Stimulated activated naive CD8-positive, alpha-beta T cell treated with anti-CD3 and anti-CD28 coated beads, Interleukin-15, amount 100 ng/mL, for 72 hours (primary cell): ENCODE results near the gene RGL2.

Source experiments
- ATAC-seq: fragments of 150-1000 bp; cut with Tn5 transposase; 2 replicates; pipeline ENCODE4 v1.10.0; 2021; ENCODE audit warnings: mild to moderate bottlenecking, moderate library complexity
- DNase-seq, 2 donors: peaks; one replicate each; pipeline ENCODE4 v3.0.0; 2021 to 2022
- H3K27ac Mint-ChIP-seq, 2 donors: one replicate each; pipeline ENCODE4 v1.8.0; 2022; ENCODE audit warnings: mild to moderate bottlenecking in 2 of 2, mixed read lengths in 2 of 2, moderate library complexity in 2 of 2
- H3K27me3 Mint-ChIP-seq: one replicate; pipeline ENCODE4 v1.8.0; 2022; ENCODE audit warnings: mixed read lengths
- H3K4me1 Mint-ChIP-seq: one replicate; pipeline ENCODE4 v1.8.0; 2022; ENCODE audit warnings: mild to moderate bottlenecking, mixed read lengths
- H3K4me3 Mint-ChIP-seq, 2 donors: one replicate each; pipeline ENCODE4 v1.8.0; 2022; ENCODE audit warnings: mild to moderate bottlenecking in 2 of 2, mixed read lengths in 2 of 2, moderate library complexity in 1 of 2
- H3K9me3 Mint-ChIP-seq, 2 donors: one replicate each; pipeline ENCODE4 v1.8.0; 2022; ENCODE audit warnings: mixed read lengths in 2 of 2

RGL2 gene

GRCh38 chr6:33320315-33321181 lies 21.8 kb upstream of the RGL2 start:
- peak overlapping the region; percentile 98 for H3K4me3 Mint-ChIP-seq
- H3K27me3 Mint-ChIP-seq: no peaks in the 10 kb centered on the region

GRCh38 chr6:33319939-33320314 lies 21.2 kb upstream of the RGL2 start:
- H3K4me3 Mint-ChIP-seq: peak overlapping the region in 1 of 2 donors; percentile 27
- DNase-seq (no peak), ATAC-seq (no peak)
- H3K27ac Mint-ChIP-seq: no peak overlapping the region
- H3K27me3 Mint-ChIP-seq: no peaks in the 10 kb centered on the region
- peaks cover 78% of the 10 kb centered on the region for H3K4me1 Mint-ChIP-seq
- H3K9me3 Mint-ChIP-seq: no peaks in the 10 kb centered on the region

More at GRCh38 chr6:33320315-33321181, 21.8 kb upstream of the RGL2 start:
- Mint-ChIP-seq H3K9me3 (no peaks in the 10 kb centered on the region), H3K27ac (no peak overlapping the region), H3K4me1 (peaks cover 72% of the 10 kb centered on the region)
- ATAC-seq: no peak
- no peak for DNase-seq

- Mint-ChIP-seq H3K4me3 (peak overlapping the region; percentile 94 to 99), H3K27ac (peak overlapping the region in 1 of 2 donors; percentile 69), H3K27me3 (no peaks in the 10 kb centered on the region), H3K4me1 (peaks cover 77% of the 10 kb centered on the region), H3K9me3 (no peaks in the 10 kb centered on the region)
- no peak for DNase-seq
- ATAC-seq: no peak
These were observed 19.8 kb upstream of the RGL2 start for GRCh38 chr6:33318426-33319073.

- Mint-ChIP-seq H3K4me1 (peaks cover 75% of the 10 kb centered on the region), H3K27ac (peak within 1 kb of the TSS; percentile 91 to 94), H3K27me3 (no peaks in the 10 kb centered on the region), H3K9me3 (no peaks in the 10 kb centered on the region), H3K4me3 (peak within 1 kb of the TSS; percentile 94 to 99)
- peak; percentile 94 for DNase-seq
- ATAC-seq: peak; percentile 65
These were observed 19.1 kb upstream of the RGL2 start, which contains the start of gene ZBTB22 for GRCh38 chr6:33317669-33318425. TSS of gene ZBTB22 (minus strand) at chr6:33317744. CDS start at chr6:33316916, 828 bp downstream.

GRCh38 chr6:33317419-33317668 lies 18.6 kb upstream of the RGL2 start:
- Mint-ChIP-seq H3K9me3 (no peaks in the 10 kb centered on the region), H3K27me3 (no peaks in the 10 kb centered on the region), H3K27ac (no peak overlapping the region), H3K4me1 (peaks cover 79% of the 10 kb centered on the region), H3K4me3 (peak overlapping the region; percentile 94 to 99)
- ATAC-seq (no peak), DNase-seq (no peak)

- Mint-ChIP-seq H3K4me3 (peak overlapping the region; percentile 94 to 99), H3K27ac (no peak overlapping the region), H3K4me1 (peaks cover 79% of the 10 kb centered on the region), H3K27me3 (no peaks in the 10 kb centered on the region), H3K9me3 (no peaks in the 10 kb centered on the region)
- DNase-seq: no peak
- ATAC-seq: no peak
These were observed 18.1 kb upstream of the RGL2 start for GRCh38 chr6:33316603-33317418.

- H3K27ac Mint-ChIP-seq: peak overlapping the region in 1 of 2 donors; percentile 85
These were observed 17.3 kb upstream of the RGL2 start for GRCh38 chr6:33315793-33316602.

GRCh38 chr6:33314943-33315792 lies 16.4 kb upstream of the RGL2 start:
- Mint-ChIP-seq H3K4me1 (peaks cover 74% of the 10 kb centered on the region), H3K27me3 (no peaks in the 10 kb centered on the region), H3K9me3 (no peaks in the 10 kb centered on the region)

More at GRCh38 chr6:33315793-33316602, 17.3 kb upstream of the RGL2 start:
- Mint-ChIP-seq H3K4me3 (peak overlapping the region; percentile 94 to 99), H3K4me1 (peaks cover 78% of the 10 kb centered on the region), H3K9me3 (no peaks in the 10 kb centered on the region), H3K27me3 (no peaks in the 10 kb centered on the region)
- DNase-seq (no peak), ATAC-seq (no peak)

GRCh38 chr6:33314515-33314942 lies 15.8 kb upstream of the RGL2 start:
- peak; percentile 60 to 77 for DNase-seq
- H3K4me3 Mint-ChIP-seq: peak overlapping the region; percentile 95 to 99
- no peaks in the 10 kb centered on the region for H3K27me3 Mint-ChIP-seq
- H3K9me3 Mint-ChIP-seq: no peaks in the 10 kb centered on the region
- peaks cover 68% of the 10 kb centered on the region for H3K4me1 Mint-ChIP-seq
- peak overlapping the region; percentile 94 to 97 for H3K27ac Mint-ChIP-seq
- peak; percentile 65 for ATAC-seq

More at GRCh38 chr6:33314943-33315792, 16.4 kb upstream of the RGL2 start:
- ATAC-seq (no peak), DNase-seq (no peak)
- Mint-ChIP-seq H3K4me3 (peak overlapping the region; percentile 95 to 99), H3K27ac (peak overlapping the region in 1 of 2 donors; percentile 94)

- ATAC-seq (peak; percentile 82), DNase-seq (peak; percentile 85 to 94)
- Mint-ChIP-seq H3K4me1 (peaks cover 64% of the 10 kb centered on the region), H3K4me3 (peak within 1 kb of the TSS; percentile 95 to 99), H3K9me3 (no peaks in the 10 kb centered on the region), H3K27me3 (no peaks in the 10 kb centered on the region), H3K27ac (peak within 1 kb of the TSS; percentile 94 to 97)
These were observed 15.2 kb upstream of the RGL2 start, which contains the start of gene TAPBP for GRCh38 chr6:33313709-33314514. TSS of gene TAPBP (minus strand) at chr6:33314078. CDS start at chr6:33314041, 37 bp downstream.

- H3K9me3 Mint-ChIP-seq: no peaks in the 10 kb centered on the region
- H3K27me3 Mint-ChIP-seq: no peaks in the 10 kb centered on the region
- DNase-seq: peak; percentile 36 to 66
- H3K4me1 Mint-ChIP-seq: peaks cover 64% of the 10 kb centered on the region
- peak overlapping the region; percentile 95 to 99 for H3K4me3 Mint-ChIP-seq
- ATAC-seq: peak; percentile 37
- peak overlapping the region; percentile 94 to 97 for H3K27ac Mint-ChIP-seq
These were observed 14.5 kb upstream of the RGL2 start for GRCh38 chr6:33313105-33313708.

GRCh38 chr6:33312361-33313104 lies 13.8 kb upstream of the RGL2 start:
- peak overlapping the region; percentile 94 to 97 for H3K27ac Mint-ChIP-seq
- H3K4me3 Mint-ChIP-seq: peak overlapping the region; percentile 95 to 99
- peak; percentile 55 to 79 for DNase-seq
- H3K4me1 Mint-ChIP-seq: peaks cover 62% of the 10 kb centered on the region
- H3K9me3 Mint-ChIP-seq: no peaks in the 10 kb centered on the region
- H3K27me3 Mint-ChIP-seq: no peaks in the 10 kb centered on the region
- peak; percentile 44 for ATAC-seq
